ENCODE data around the gene CHRM1.
"Not testable (repeated sequence)": the region's sequence is repeated elsewhere in the genome, so short reads cannot be mapped to it uniquely, and the experiment has no call there.

CHRM1 gene

DNA sequence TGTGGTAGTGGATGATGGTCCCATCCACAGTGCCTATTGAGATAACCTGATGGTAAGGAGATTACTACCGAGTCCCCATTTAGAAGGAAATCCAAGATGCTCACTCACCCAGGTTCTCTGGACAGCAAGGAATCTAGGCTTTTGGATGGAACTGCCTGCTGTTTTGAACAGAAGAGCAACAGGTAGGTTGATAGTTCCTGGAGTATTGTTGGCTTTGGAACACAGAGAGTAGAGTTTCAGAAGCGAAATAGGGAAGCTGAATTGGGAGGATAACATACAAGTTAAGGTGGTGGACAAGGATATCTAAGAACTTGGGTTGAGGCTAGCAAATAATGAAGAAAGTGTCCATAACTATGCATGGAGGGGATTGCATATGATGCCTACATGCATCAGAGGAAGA is 36.0 kb upstream of the CHRM1 start:
- no peak for DNase-seq (ENCODE audit: low spot score)
- TF ChIP-seq, protein P1, sequence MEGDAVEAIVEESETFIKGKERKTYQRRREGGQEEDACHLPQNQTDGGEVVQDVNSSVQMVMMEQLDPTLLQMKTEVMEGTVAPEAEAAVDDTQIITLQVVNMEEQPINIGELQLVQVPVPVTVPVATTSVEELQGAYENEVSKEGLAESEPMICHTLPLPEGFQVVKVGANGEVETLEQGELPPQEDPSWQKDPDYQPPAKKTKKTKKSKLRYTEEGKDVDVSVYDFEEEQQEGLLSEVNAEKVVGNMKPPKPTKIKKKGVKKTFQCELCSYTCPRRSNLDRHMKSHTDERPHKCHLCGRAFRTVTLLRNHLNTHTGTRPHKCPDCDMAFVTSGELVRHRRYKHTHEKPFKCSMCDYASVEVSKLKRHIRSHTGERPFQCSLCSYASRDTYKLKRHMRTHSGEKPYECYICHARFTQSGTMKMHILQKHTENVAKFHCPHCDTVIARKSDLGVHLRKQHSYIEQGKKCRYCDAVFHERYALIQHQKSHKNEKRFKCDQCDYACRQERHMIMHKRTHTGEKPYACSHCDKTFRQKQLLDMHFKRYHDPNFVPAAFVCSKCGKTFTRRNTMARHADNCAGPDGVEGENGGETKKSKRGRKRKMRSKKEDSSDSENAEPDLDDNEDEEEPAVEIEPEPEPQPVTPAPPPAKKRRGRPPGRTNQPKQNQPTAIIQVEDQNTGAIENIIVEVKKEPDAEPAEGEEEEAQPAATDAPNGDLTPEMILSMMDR (IDR thresholded peaks at IDR 0.05) = no peak
- H3K27ac ChIP-seq = no peak overlapping the region
- no peak overlapping the region for H3K4me3 ChIP-seq

DNA sequence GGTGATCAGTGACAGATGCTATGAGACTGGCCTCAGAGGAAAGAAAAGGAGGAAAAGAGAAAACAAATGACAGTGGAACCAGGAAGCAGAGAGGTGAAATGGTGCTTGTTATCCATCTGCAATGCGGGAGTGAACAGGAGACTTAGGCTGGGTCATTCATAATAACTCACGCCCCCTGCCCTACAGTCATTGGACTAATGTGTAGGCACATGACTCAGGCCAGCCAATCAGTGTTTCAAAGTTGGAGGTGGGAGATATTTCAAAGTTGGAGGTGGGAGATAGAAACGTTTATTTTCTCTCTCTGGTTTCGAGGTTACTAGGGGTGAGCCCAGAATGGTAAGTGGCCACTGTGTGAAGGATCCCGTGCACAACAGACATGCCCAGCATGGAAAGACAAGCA is 33.3 kb upstream of the CHRM1 start:
- Histone ChIP-seq H3K4me3 (no peak overlapping the region), H3K27ac (no peak overlapping the region)
- TF ChIP-seq, protein P1 (IDR thresholded peaks at IDR 0.05) = no peak
- no peak for DNase-seq (ENCODE audit: low spot score)

- no peak for DNase-seq (ENCODE audit: low spot score)
- TF ChIP-seq, protein P1 (IDR thresholded peaks at IDR 0.05) = no peak
- H3K4me3 ChIP-seq = no peak overlapping the region
- H3K27ac ChIP-seq = no peak overlapping the region
Observed at GRCh38 chr11:62953811-62954210, 32.6 kb upstream of the CHRM1 start.

DNA sequence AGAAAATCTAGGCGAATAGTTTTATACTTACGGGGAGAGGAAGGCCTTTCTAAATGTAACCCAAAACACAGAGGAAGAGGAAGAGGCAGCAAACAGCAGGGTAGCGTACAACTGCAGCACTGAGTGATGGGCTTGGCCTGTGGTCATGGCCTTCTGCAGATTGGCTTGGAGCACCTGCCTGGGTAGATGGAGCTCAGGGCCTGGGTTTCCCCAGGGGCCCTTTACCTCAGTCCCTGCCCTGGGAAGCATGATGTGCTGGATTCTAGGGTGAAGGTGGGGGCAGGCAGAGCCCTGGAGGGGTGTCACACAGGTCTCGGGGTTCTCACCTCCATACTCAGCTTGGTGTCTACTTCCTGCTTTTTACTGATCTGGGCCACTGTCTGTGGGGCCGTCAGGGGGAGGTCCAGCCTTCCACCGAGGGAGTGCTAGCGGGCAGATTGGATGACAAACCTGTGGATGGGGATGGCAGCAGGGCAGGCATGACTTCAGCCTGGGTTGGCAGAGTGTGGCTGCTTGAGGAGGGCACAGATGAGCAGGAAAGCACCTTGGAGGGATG is 27.7 kb upstream of the CHRM1 start:
- DNase-seq (ENCODE audit: low spot score) = no peak
- TF ChIP-seq, protein P1 (IDR thresholded peaks at IDR 0.05) = no peak
- Histone ChIP-seq H3K27ac (no peak overlapping the region), H3K4me3 (no peak overlapping the region)

DNA sequence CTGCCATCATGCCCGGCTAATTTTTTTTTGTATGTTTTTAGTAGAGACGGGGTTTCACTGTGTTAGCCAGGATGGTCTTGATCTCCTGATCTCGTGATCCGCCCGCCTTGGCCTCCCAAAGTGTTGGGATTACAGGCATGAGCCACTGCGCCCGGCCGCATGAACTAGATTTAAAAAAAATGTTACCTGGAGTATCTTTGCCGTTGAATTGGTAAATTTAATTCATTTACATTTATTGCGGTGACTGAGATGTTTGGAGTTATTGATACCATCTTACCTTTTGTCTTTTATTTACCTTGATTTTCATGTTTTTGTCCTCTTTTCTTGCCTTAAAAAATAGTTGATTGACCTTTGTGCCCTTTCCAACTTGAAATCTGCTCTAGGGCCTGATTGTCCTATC is 24.4 kb upstream of the CHRM1 start:
- not testable (repeated sequence) for H3K27ac ChIP-seq; DNase-seq (ENCODE audit: low spot score); H3K4me3 ChIP-seq

GRCh38 chr11:62937528-62937927 is 16.4 kb upstream of the CHRM1 start:
- H3K27ac ChIP-seq = not testable (repeated sequence)

DNA sequence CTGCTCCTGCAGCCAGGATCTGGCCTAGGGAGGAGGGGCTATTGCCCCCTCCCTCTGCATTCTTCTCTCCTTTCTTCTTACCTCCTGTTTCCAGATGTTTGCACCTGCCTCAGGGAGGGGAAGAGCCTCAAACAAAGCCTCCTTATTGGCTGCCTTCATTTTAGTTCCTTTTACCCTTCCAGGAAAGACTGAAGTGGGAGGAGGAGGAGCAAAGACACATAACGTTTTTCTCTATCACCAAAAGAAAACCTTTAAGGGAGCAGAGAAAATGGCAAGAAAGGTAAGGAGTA is 13.3 kb upstream of the CHRM1 start:
- Histone ChIP-seq H3K27ac (no peak overlapping the region), H3K4me3 (no peak overlapping the region)
- DNase-seq (ENCODE audit: low spot score) = no peak
- TF ChIP-seq, protein P1 (IDR thresholded peaks at IDR 0.05) = no peak

More at GRCh38 chr11:62937528-62937927, 16.4 kb upstream of the CHRM1 start:
- not testable (repeated sequence) for DNase-seq (ENCODE audit: low spot score); H3K4me3 ChIP-seq

GRCh38 chr11:62933750-62934495 is 12.8 kb upstream of the CHRM1 start:
- no peak overlapping the region for H3K27ac ChIP-seq
- DNase-seq (ENCODE audit: low spot score) = no peak
- TF ChIP-seq, protein P1 (IDR thresholded peaks at IDR 0.05) = no peak
- H3K4me3 ChIP-seq = no peak overlapping the region
